ENCODE results near the gene GSS.

The GSS gene

DNA sequence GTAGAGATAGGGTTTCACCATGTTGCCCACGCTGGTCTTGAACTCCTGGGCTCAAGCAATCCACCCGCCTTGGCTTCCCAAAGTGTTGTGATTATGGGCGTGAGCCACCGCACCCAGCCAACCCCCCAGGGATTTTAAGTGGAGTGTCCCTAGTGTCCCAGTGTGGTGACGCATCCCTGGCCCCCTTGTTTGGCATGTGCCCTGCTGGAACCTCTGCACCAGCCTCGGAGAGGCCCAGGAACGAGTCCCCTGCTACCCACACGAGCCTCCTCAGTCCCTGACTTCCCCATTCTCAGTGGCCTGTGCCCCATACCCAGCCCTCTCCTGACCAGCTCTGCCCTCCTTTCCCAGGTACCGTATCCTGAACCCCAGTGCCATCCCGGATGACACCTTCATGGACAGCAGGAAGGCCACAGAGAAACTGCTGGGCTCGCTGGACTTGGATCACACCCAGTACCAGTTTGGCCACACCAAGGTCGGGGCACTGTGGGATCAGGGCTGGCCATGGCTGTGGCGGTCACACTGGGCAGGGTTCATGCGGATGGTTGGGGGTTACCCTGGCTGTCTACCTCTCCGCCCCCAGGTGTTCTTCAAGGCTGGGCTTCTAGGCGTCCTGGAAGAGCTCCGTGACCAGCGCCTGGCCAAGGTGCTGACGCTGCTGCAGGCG is 37.3 kb upstream of the GSS start:
- DNase-seq, result no peak

GRCh38 chr20:34990661-34991214 is 35.1 kb upstream of the GSS start:
- no peak for DNase-seq

GRCh38 chr20:34990231-34990630 is 34.6 kb upstream of the GSS start:
- DNase-seq, result no peak

GRCh38 chr20:34989670-34990069 is 34.1 kb upstream of the GSS start:
- DNase-seq, result no peak

- DNase-seq, result no peak
These were observed 33.5 kb upstream of the GSS start for GRCh38 chr20:34989118-34989517.

DNA sequence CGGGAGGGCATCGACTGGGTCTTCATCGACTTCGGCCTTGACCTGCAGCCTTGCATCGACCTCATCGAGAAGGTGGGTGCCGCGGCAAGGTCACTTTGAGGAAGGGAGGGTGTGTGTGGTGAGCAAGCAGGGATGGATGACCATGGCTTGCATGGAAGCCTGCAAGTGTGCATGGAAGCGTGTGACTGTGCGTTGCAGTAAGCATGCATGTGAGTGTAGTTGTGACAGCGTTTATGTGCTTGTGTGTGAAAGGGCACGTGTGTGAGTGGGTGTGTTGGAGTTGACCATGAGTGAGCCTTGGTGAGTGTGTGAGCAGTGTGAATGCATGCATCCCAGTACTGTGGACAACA is 32.6 kb upstream of the GSS start:
- no peak for DNase-seq

DNA sequence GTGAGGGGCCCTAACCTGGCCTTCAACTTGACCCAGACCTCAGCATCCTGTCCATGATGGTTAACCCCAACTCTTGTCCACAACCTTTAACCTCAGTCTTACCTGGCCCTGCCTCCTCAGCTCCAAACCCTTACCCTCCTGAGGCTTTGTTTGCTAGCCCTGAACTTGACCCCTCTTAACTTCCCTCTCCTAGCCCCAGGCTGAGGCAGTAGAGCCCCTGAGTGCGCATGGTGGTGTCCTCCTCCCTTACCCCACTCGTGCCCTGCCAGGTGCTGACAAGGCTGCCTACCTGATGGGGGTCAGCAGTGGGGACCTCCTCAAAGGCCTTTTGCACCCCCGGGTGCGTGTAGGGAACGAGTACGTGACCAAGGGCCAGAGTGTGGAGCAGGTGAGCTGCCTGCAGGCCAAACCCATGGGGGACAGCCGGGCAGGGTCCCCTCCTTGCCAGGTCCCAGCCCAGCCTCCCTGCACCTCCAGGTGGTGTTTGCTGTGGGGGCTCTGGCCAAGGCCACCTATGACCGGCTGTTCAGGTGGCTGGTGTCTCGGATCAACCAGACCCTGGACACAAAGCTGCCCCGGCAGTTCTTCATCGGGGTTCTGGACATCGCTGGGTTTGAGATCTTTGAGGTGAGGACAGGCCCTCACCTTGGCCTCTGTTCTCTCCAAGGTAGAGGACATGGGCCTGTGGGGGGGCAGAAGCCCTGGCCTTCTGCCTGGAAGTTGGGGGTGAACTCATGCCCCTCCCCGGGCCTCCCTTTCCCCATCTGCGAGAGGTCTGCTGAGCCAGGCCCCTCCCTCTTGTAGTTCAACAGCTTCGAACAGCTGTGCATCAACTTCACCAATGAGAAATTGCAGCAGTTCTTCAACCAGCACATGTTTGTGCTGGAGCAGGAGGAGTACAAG is 31.9 kb upstream of the GSS start:
- no peak for DNase-seq

DNA sequence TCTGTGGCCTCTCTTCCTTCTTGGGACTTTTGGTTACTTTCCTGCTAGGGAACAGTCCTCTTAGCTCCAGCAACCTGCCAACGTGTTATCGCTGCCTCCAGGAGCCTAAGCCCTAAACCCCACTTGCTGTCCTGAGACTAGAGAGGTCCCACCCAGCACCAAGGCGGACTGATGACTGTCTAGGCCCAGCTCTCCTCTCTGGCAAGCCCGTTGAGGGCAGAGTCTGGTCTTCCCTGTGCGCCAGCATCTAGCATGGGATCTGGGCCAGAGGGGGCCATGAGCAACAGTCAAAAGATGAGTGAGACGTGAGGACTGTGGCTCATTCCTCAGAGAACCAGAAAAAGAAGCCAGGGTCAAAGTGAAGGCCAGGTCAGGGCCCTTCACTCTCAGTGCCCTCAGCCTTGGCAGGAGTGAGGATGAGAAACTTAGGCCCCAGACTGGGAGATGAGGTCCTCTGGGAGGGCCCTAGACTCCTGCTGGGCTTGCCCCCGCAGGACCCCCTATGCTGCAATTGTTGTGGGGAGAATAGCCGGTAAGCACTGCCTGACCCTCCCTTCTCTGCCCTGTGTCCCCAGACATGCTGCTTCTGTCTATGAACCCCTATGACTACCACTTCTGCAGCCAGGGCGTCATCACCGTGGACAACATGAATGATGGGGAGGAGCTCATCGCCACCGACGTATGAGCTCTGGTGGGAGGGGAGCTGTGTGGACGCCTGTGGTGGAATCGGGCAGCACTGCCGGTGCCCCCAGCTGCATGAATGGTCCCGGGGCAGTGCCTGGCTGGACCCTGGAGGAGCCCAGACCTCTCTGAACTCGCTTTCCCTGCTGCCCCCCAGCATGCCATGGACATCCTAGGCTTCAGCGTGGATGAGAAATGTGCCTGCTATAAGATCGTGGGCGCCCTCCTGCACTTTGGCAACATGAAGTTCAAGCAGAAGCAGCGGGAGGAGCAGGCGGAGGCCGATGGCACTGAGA is 31.0 kb upstream of the GSS start:
- DNase-seq, result no peak

GRCh38 chr20:34985461-34986310 is 30.1 kb upstream of the GSS start:
- DNase-seq, result no peak

DNA sequence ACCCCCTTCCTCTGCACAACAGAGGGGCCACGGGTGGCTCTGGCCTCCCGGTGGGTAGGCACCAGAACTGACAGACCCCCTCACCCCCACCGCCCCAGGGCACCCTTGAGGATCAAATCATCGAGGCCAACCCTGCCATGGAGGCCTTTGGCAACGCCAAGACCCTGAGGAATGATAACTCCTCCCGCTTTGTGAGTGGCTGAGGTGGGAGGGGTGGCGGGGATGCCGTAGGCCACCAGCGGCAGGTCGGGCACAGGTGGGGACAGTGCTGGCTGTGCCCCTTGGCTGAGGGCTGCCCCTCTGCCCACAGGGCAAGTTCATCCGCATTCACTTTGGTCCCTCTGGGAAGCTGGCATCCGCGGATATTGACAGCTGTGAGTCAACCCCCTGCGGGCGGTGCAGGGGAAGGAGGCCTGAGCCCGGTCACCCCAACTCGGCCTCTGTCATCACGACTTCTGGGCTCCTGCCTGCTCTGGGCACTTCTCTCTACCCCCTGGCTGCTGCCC is 29.2 kb upstream of the GSS start:
- no peak for DNase-seq

GRCh38 chr20:34983995-34984735 is 28.6 kb upstream of the GSS start:
- no peak for DNase-seq

- no peak for DNase-seq
These were observed 27.6 kb upstream of the GSS start for GRCh38 chr20:34983089-34983820.

- DNase-seq, result no peak
These were observed 26.9 kb upstream of the GSS start for GRCh38 chr20:34982270-34983088.

- peak; percentile 69 for DNase-seq
These were observed 25.1 kb upstream of the GSS start for GRCh38 chr20:34980543-34981233.

DNA sequence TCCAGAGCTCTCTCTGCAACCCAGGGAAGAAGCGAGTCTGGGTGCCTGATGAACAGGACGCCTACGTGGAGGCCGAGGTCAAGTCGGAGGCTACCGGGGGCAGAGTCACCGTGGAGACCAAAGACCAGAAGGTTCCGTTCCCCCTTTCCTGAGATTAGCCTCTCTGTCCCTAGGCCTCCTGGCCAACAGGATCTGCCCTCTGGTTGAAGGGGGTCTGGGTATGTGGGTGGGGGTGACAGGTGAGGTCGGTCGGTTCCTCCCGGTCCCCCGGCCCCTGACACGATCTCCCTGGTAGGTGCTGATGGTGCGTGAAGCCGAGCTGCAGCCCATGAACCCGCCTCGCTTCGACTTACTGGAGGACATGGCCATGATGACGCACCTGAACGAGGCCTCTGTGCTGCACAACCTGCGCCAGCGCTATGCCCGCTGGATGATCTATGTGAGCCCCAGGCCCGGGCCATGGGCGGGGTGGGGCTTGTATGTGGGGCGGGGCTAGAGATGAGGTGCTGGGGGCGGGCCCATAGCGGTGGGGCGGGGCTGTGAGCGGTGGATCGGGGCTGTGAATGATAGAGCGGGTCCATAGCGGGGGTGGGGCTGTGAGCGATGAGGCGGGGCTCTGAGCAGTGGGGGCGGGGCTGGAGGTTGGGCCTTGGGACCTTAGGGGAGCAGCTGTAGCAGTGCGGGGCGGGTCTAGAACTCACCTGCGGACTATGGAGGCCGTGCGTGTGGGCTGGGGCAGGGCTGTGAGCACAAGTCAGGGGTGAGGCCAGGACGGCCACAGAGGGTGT is 24.0 kb upstream of the GSS start:
- DNase-seq, result no peak

DNA sequence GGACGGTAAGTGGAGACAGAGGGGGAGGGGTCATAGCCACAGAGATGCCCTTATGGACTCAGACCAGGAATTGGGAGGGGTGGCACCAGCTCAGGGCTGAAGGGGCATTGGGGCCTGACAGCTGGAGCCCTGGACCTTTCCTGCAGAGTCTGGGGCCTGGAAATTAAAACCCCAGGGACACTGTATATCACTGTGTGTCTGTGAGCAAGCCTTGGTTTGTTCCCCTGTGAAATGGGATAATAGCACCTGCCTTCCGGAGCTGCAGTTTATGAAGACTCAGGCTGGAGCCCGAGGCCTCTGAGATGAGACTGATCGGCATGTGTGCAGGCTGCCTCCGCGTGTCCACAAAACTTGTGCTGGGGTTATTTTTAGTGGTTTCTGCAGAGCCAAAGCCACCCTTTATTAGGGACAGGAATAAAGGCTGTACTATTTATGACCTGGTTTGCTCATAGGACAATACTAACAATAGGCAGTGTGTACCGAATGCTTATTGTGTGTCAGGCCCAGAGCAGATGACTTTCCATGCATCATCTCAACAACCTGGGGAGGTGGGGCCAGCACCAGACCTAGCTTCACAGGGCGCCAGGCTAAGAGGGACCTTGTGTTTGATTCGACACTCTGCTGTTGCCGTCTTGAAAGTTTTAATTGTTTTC is 22.6 kb upstream of the GSS start:
- no peak for DNase-seq

DNA sequence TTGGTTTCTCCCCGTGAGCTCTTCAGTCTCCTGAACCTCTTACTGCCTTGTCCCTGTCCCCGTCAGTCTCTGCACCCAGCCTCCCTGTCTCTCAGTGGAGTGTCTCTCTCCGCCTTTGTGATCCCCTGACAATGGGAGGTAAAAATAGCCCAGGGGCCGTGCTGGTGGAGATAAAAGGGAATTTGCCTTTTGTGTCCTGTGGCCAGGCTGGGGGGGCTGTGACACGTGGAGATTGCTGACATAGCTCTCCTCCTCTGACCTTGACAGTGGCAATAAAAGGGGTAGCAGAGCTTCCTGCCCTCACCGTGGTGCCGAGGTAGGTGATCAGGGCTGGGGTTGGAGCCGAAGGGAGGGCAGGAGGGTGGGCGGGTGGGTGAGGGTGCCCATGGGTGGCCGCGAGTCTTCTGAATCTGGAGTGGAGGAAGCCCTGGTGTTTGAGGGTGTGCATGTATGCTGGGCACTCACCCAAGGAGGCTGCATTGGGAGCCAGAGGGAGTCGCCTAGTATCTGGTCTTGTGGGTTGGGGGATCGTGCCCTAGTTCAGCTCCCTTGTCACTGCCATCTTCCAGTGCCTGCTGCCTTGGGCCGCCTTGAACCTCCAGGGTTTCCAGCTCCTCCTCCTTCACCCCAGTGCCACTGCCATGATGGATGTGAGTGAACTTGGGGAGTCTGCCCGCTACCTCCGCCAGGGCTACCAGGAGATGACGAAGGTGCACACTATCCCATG is 21.9 kb upstream of the GSS start:
- no peak for DNase-seq

Data from NCI-H2171 (cell line).